Measurements from ENCODE around the gene MYZAP.

DNA sequence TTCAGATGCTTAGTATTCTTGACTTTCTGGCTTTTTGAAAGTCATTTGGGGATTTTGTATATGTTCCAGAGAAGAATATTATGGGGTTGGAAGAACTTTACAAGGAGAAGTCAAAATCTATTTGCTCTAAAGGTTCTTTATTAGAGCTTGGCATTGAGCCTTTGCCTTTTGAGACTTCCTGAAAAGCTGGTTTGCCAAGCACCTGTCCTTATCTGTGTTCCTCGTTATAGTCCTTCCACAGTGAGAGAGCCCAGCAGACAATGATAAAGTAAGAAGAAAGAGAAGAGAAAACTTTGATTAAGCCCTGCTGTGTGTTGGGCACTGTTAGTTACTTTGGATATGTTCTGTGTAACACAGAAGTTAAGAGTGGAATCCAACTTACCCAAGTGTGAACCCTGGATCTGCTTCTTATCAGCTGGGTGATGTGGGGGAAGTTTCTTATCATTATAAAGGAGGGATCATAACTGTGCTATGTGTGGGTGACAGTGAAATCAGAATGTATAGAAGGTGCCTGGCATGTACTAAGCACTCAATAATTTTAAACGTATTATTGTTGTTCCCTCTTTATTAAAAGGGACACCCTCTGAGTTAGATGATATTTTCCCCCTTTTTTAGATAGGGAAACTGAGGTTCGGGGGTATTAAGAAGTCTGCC is 70.5 kb downstream of the MYZAP start:
- TF ChIP-seq, protein P1, sequence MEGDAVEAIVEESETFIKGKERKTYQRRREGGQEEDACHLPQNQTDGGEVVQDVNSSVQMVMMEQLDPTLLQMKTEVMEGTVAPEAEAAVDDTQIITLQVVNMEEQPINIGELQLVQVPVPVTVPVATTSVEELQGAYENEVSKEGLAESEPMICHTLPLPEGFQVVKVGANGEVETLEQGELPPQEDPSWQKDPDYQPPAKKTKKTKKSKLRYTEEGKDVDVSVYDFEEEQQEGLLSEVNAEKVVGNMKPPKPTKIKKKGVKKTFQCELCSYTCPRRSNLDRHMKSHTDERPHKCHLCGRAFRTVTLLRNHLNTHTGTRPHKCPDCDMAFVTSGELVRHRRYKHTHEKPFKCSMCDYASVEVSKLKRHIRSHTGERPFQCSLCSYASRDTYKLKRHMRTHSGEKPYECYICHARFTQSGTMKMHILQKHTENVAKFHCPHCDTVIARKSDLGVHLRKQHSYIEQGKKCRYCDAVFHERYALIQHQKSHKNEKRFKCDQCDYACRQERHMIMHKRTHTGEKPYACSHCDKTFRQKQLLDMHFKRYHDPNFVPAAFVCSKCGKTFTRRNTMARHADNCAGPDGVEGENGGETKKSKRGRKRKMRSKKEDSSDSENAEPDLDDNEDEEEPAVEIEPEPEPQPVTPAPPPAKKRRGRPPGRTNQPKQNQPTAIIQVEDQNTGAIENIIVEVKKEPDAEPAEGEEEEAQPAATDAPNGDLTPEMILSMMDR (IDR thresholded peaks at IDR 0.05) = no peak
- TF ChIP-seq POLR2A (IDR thresholded peaks at IDR 0.05) = no peak
